Measurements from ENCODE around the gene RASL12. TPM values are rescaled to one million over a fixed set of nuclear protein-coding genes. Genes with fewer than 3 reads are reported as not detected.
A peak's percentile ranks its signal among the peaks of the same experiment; 100 is the strongest.

The RASL12 gene
- total and polyA plus RNA-seq, 2 of the 8 experiments (the other 6 are each of a cell fraction or from before 2014, with no cell fraction given): 9.5 to 10.3 TPM

- H3K56ac ChIP-seq (replicated peaks; ENCODE audit: insufficient read length, low read depth, low read length): no peak overlapping the region
- peak overlapping the region; percentile 94 for H3K18ac ChIP-seq (ENCODE audit: extremely low read depth, low read length)
- DNase-seq (ENCODE audit: low read depth in 1 of 2, low spot score in 2 of 2) (peak; percentile 73 to 96), FAIRE-seq (peak; percentile 97)
- H3K79me2 ChIP-seq (ENCODE audit: control insufficient read depth in 1 of 2, insufficient read depth in 2 of 2, low read length in 2 of 2): no peaks in the 10 kb centered on the region
- H3K36me3 ChIP-seq (ENCODE audit: control insufficient read depth in 2 of 4, insufficient read depth in 4 of 4, low read length in 3 of 4): no peaks in the 10 kb centered on the region
- POLR2A ChIA-PET (ENCODE audit: partially characterized antibody): interaction anchor here (0.8 to 2.0 kb wide), 10 partner anchors 13 to 203 kb away, joined by 3 to 10 read pairs (median 4); partner anchors contain the start of genes CLPX, PDCD7, RNU5B-1 and UBAP1L
- H2BK15ac ChIP-seq (ENCODE audit: low read length): peak overlapping the region; percentile 81; the same call in 1 of the 2 replicates
- peak overlapping the region; percentile 61 for H3K4ac ChIP-seq (replicated peaks; ENCODE audit: insufficient read length, low read depth, low read length)
- peak overlapping the region in 2 of 4 experiments; percentile 20 to 23; a peak in 4 of 7 replicates for H3K9ac ChIP-seq (replicated peaks in 1 of 4; ENCODE audit: extremely low read depth in 1 of 4, low read depth in 3 of 4, low read length in 3 of 4)
- CTCF ChIA-PET (ENCODE audit: partially characterized antibody): interaction anchor here (0.6 to 9.6 kb wide), 32 partner anchors 9 to 300 kb away, joined by 3 to 259 read pairs (median 4); partner anchors contain the start of genes KBTBD13, RASL12 and UBAP1L
- no peak overlapping the region for H3K23ac ChIP-seq (ENCODE audit: insufficient read length)
- peak overlapping the region; percentile 71; the same call in 1 of the 2 replicates for H4K8ac ChIP-seq (ENCODE audit: extremely low read depth, insufficient read depth, low read length)
- H3K4me2 ChIP-seq (ENCODE audit: insufficient read depth in 1 of 2, low read depth in 2 of 2, low read length in 2 of 2): peak overlapping the region; percentile 72 to 98
- H3K4me1 ChIP-seq (replicated peaks in 1 of 4; ENCODE audit: control insufficient read depth in 3 of 4, insufficient read depth in 4 of 4, low read length in 3 of 4): peaks cover 0 to 2% (median 0%) of the 10 kb centered on the region in 4 experiments; a peak in 2 of 7 replicates
- no peaks in the 10 kb centered on the region for H3K9me3 ChIP-seq (ENCODE audit: insufficient read depth in 2 of 2, low read depth in 1 of 2, low read length in 1 of 2)
- 30% methylated on average over 9 of the region's 9 CpGs; no CpG with 5 or more reads in 1 of the 2 experiments for WGBS, 2 experiments (ENCODE audit: extremely low coverage in 1 of 2, insufficient coverage in 1 of 2, insufficient read length in 1 of 2, insufficient replicate concordance in 2 of 2, low coverage in 1 of 2, low lambda C conversion rate in 2 of 2, missing lambda C conversion rate in 1 of 2)
- H3K79me1 ChIP-seq (ENCODE audit: low read depth, low read length): no peaks in the 10 kb centered on the region
- H2BK12ac ChIP-seq (ENCODE audit: low read depth, low read length): no peak overlapping the region
- H4K91ac ChIP-seq (replicated peaks; ENCODE audit: insufficient read length, low read length): peak overlapping the region; percentile 82
- H3K14ac ChIP-seq (ENCODE audit: insufficient read length): no peak overlapping the region
- no peak overlapping the region for H2BK120ac ChIP-seq (replicated peaks; ENCODE audit: low read depth, low read length)
- H3K27ac ChIP-seq (ENCODE audit: low read depth, low read length): no peak overlapping the region
- peaks cover 0 to 11% (median 5%) of the 10 kb centered on the region in 4 experiments; a peak in 3 of 7 replicates for H3K27me3 ChIP-seq (replicated peaks in 1 of 4; ENCODE audit: control insufficient read depth in 3 of 4, extremely low read depth in 1 of 4, insufficient read depth in 3 of 4, low read length in 3 of 4)
- H2BK20ac ChIP-seq (ENCODE audit: low read length): no peak overlapping the region
- H3K4me3 ChIP-seq (ENCODE audit: extremely low read depth in 1 of 4, insufficient read depth in 2 of 4, low read depth in 3 of 4, low read length in 4 of 4): peak overlapping the region; percentile 36 to 67 (median 58)
- peaks cover 5% of the 10 kb centered on the region; the same call in 1 of the 2 replicates for H3K23me2 ChIP-seq (ENCODE audit: low read depth, low read length)
- no peaks in the 10 kb centered on the region for H4K20me1 ChIP-seq (replicated peaks in 1 of 2; ENCODE audit: control insufficient read depth in 1 of 2, insufficient read depth in 2 of 2, low read length in 2 of 2)
- H2BK5ac ChIP-seq (ENCODE audit: low read depth, low read length): no peak overlapping the region
- peak overlapping the region; percentile 96 for H2AFZ ChIP-seq (ENCODE audit: low read length)
- H4K5ac ChIP-seq (ENCODE audit: insufficient read length, low read depth, low read length): peak overlapping the region; percentile 57
- H2AK5ac ChIP-seq (ENCODE audit: low read depth, low read length): no peak overlapping the region
- TF ChIP-seq ASH2L (IDR thresholded peaks at IDR 0.05; ENCODE audit: low read length) (no peak), PHF8 (conservative IDR thresholded peaks at IDR 0.05; ENCODE audit: low read depth, low read length) (no peak), BACH1 (IDR thresholded peaks at IDR 0.05; ENCODE audit: low read length) (no peak), EZH2 (IDR thresholded peaks at IDR 0.05; ENCODE audit: low read depth, low read length, severe bottlenecking) (no peak), CTBP2 (IDR thresholded peaks at IDR 0.05; ENCODE audit: borderline replicate concordance, insufficient read depth, insufficient read length, low read length) (no peak), RAD21 (IDR thresholded peaks at IDR 0.05 in 1 of 2, conservative IDR thresholded peaks at IDR 0.05 in 1 of 2; ENCODE audit: low read depth in 2 of 2, low read length in 2 of 2) (peak; percentile 90), ATF2 (IDR thresholded peaks at IDR 0.05; ENCODE audit: low read length) (no peak), YY1 (IDR thresholded peaks at IDR 0.05; ENCODE audit: low read depth, low read length) (no peak; the same call in 1 of the 2 replicates), JUN (IDR thresholded peaks at IDR 0.05; ENCODE audit: low read depth, low read length) (no peak), SIX5 (IDR thresholded peaks at IDR 0.05; ENCODE audit: low read depth, low read length) (no peak)
Observed at GRCh38 chr15:65101411-65101890, 33.7 kb upstream of the RASL12 start.
